IPS-11a (cell line): ENCODE data around the gene COQ8B.

Experiments
- H3K4me3 ChIP-seq: one replicate; pipeline ENCODE4 v1.5.1; 2013; ENCODE audit warnings: low read depth, low read length, control low read depth

Gene COQ8B

GRCh38 chr19:40718774-40719391 is 2.2 kb upstream of the COQ8B start:
- peak overlapping the region; percentile 74 for H3K4me3 ChIP-seq

GRCh38 chr19:40717880-40718773 is 1.4 kb upstream of the COQ8B start:
- peak overlapping the region; percentile 74 for H3K4me3 ChIP-seq

- peak overlapping the region; percentile 74 for H3K4me3 ChIP-seq
Measured at GRCh38 chr19:40717325-40717879, 716 bp upstream of the COQ8B start.

- peak overlapping the region; percentile 74 for H3K4me3 ChIP-seq
Measured at GRCh38 chr19:40716031-40716481, 630 bp downstream of the COQ8B start.

GRCh38 chr19:40714441-40715299 is 2.0 kb downstream of the COQ8B start:
- peak overlapping the region; percentile 74 for H3K4me3 ChIP-seq

- H3K4me3 ChIP-seq: no peak overlapping the region
Measured at GRCh38 chr19:40713939-40714338, 2.7 kb downstream of the COQ8B start.

- H3K4me3 ChIP-seq: no peak overlapping the region
Measured at GRCh38 chr19:40709817-40710216, 6.9 kb downstream of the COQ8B start.

- H3K4me3 ChIP-seq: no peak overlapping the region
Measured at GRCh38 chr19:40707615-40708014, 9.1 kb downstream of the COQ8B start.

- H3K4me3 ChIP-seq: no peak overlapping the region
Measured at GRCh38 chr19:40705950-40706619, 10.6 kb downstream of the COQ8B start.

- H3K4me3 ChIP-seq: no peak overlapping the region
Measured at GRCh38 chr19:40705362-40705651, 11.4 kb downstream of the COQ8B start.

- H3K4me3 ChIP-seq: no peak overlapping the region
Measured at GRCh38 chr19:40704491-40705361, 12.0 kb downstream of the COQ8B start.

- no peak overlapping the region for H3K4me3 ChIP-seq
Measured at GRCh38 chr19:40703029-40703755, 13.5 kb downstream of the COQ8B start.

- H3K4me3 ChIP-seq: no peak overlapping the region
Measured at GRCh38 chr19:40702337-40703012, 14.2 kb downstream of the COQ8B start.

GRCh38 chr19:40701758-40702157 is 14.9 kb downstream of the COQ8B start:
- H3K4me3 ChIP-seq: no peak overlapping the region

- H3K4me3 ChIP-seq: no peak overlapping the region
Measured at GRCh38 chr19:40700083-40700482, 16.6 kb downstream of the COQ8B start.

GRCh38 chr19:40697007-40697406 is 19.7 kb downstream of the COQ8B start:
- H3K4me3 ChIP-seq: no peak overlapping the region

- no peak overlapping the region for H3K4me3 ChIP-seq
Measured at GRCh38 chr19:40695881-40696280, 20.8 kb downstream of the COQ8B start.

- H3K4me3 ChIP-seq: no peak overlapping the region
Measured at GRCh38 chr19:40693896-40694295, 22.8 kb downstream of the COQ8B start.
